GM12878 (cell line): ENCODE results near the gene FTO. TPM values are rescaled to one million over a fixed set of nuclear protein-coding genes. Genes with fewer than 3 reads are reported as not detected.

Experiments used
- ATAC-seq: fragments of 200-7000 bp; cut with Tn5 transposase; 3 replicates; pipeline ENCODE4 v1.9.1; 2020; ENCODE audit warnings: mild to moderate bottlenecking, moderate library complexity
- BruUV-seq: library from RNA; stranded (reverse); fragments of 400-500 nt; replicated peaks from 2 replicates; lab custom pipeline; 2021; lab: Mats Ljungman, UMichigan
- CTCF ChIA-PET: fragments of 300-600 bp; sonication (Branson Sonifier 250); formaldehyde crosslinking; extraction: SDS; loops from one replicate; lab custom pipeline; 2021; ENCODE audit warnings: inconsistent platforms; lab: Yijun Ruan, JAX
- POLR2A ChIA-PET: fragments of 350-600 bp; formaldehyde crosslinking; extraction: SDS; loops from one replicate; lab custom pipeline; 2021; ENCODE audit warnings: inconsistent platforms; lab: Charles Lee
- RAD21 ChIA-PET: fragments of 300-600 bp; sonication (Branson Sonifier 250); formaldehyde crosslinking; loops from one replicate; lab custom pipeline; 2023; ENCODE audit warnings: antibody characterized with exemption; ENCODE audit not compliant: unreplicated experiment; lab: Charles Lee
- SMC1A ChIA-PET: fragments of 300-600 bp; sonication (Branson Sonifier 250); formaldehyde crosslinking; loops from one replicate; lab custom pipeline; 2023; ENCODE audit not compliant: unreplicated experiment, uncharacterized antibody; lab: Charles Lee
- DNase-seq: peaks from one replicate; pipeline ENCODE4 v3.0.0-alpha.2; 2011; ENCODE audit warnings: low read depth, low spot score
- FAIRE-seq: peaks from 3 replicates; lab custom pipeline; 2011; peaks lifted over from hg19 to GRCh38; lab: Jason Lieb, UNC
- H2AFZ ChIP-seq: 2 replicates; pipeline ENCODE4 v1.6.0; 2011; ENCODE audit warnings: low read depth, low read length, control low read depth; ENCODE audit not compliant: control insufficient read depth
- H3K27ac ChIP-seq: 2 replicates; pipeline ENCODE4 v1.5.1; 2011; ENCODE audit warnings: control low read depth; ENCODE audit not compliant: control insufficient read depth, insufficient read depth
- H3K27me3 ChIP-seq, 2 experiments: replicated peaks in 1 of 2; 2 replicates each; pipeline versions ENCODE4 v1.6.0 to v1.6.1; 2011; ENCODE audit warnings: low read length in 1 of 2; ENCODE audit not compliant: control insufficient read depth in 2 of 2, insufficient read depth in 2 of 2
- H3K36me3 ChIP-seq, 2 experiments: 2 replicates each; pipeline ENCODE4 v1.5.1; 2011; ENCODE audit warnings: low read length in 1 of 2; ENCODE audit not compliant: control insufficient read depth in 2 of 2, insufficient read depth in 2 of 2
- H3K4me1 ChIP-seq: 2 replicates; pipeline ENCODE4 v1.6.1; 2011; ENCODE audit warnings: mild to moderate bottlenecking, low read length, moderate library complexity, mixed read lengths; ENCODE audit not compliant: control insufficient read depth, insufficient read depth
- H3K4me2 ChIP-seq: 2 replicates; pipeline ENCODE4 v1.6.0; 2011; ENCODE audit warnings: control low read depth; ENCODE audit not compliant: control insufficient read depth, insufficient read depth
- H3K4me3 ChIP-seq: fragments of 200-600 bp; sonication (generic); 2 replicates; pipeline ENCODE4 v1.5.1; 2016
- H3K79me2 ChIP-seq: 2 replicates; pipeline ENCODE4 v1.6.0; 2011; ENCODE audit warnings: low read length; ENCODE audit not compliant: control insufficient read depth, insufficient read depth
- H3K9ac ChIP-seq: 2 replicates; pipeline ENCODE4 v1.8.0; 2011; ENCODE audit warnings: low read length, control low read depth, mixed read lengths; ENCODE audit not compliant: control insufficient read depth, insufficient read depth
- H3K9me3 ChIP-seq: replicated peaks from 3 replicates; pipeline ENCODE4 v1.5.1; 2011; ENCODE audit warnings: mild to moderate bottlenecking, low read length; ENCODE audit not compliant: control insufficient read depth, insufficient read depth
- H4K20me1 ChIP-seq: 2 replicates; pipeline ENCODE4 v1.6.0; 2011; ENCODE audit not compliant: control insufficient read depth, insufficient read depth
- BHLHE40 ChIP-seq, 2 experiments: fragments of 450-650 bp in 1 of 2; IDR thresholded peaks; 2 replicates each; pipeline ENCODE4 v1.6.1; 2011 to 2017; ENCODE audit warnings: low read depth in 2 of 2, borderline replicate concordance in 1 of 2, improper control_type of control experiment in 1 of 2, low read length in 1 of 2, mild to moderate bottlenecking in 1 of 2
- IKZF2 ChIP-seq, 2 experiments: fragments of 450-650 bp; IDR thresholded peaks; 2 replicates each; pipeline ENCODE4 v1.6.1; 2017; ENCODE audit warnings: mild to moderate bottlenecking in 2 of 2, moderate library complexity in 2 of 2
- NFIC ChIP-seq: IDR thresholded peaks from 2 replicates; pipeline ENCODE4 v1.6.1; 2012; ENCODE audit warnings: low read depth, mild to moderate bottlenecking, inconsistent platforms, low read length, moderate library complexity
- REST ChIP-seq: IDR thresholded peaks from 2 replicates; pipeline ENCODE4 v1.6.1; 2012; ENCODE audit warnings: mild to moderate bottlenecking, low read depth, low read length
- STAT3 ChIP-seq: IDR thresholded peaks from 2 replicates; pipeline ENCODE4 v1.6.1; 2011; ENCODE audit warnings: low read depth, low read length, improper control_type of control experiment
- ZZZ3 ChIP-seq: IDR thresholded peaks from 2 replicates; pipeline ENCODE4 v1.6.1; 2011; ENCODE audit warnings: low read depth; ENCODE audit not compliant: control insufficient read depth, insufficient read length
- WGBS: methylation state at CpG from one replicate; pipeline ENCODE4 v1.1.6; 2016; ENCODE audit warnings: low lambda C conversion rate; ENCODE audit not compliant: insufficient replicate concordance, insufficient coverage; ENCODE audit errors: missing lambda C conversion rate; 5-methylcytosine and 5-hydroxymethylcytosine counted together
- in situ Hi-C: fragments of 300-500 bp; cut with MboI; formaldehyde crosslinking; loops from 9 replicates; pipeline ENCODE4 v1.14.3; 2018; ENCODE audit warnings: mixed read lengths
- intact Hi-C: fragments of 100-400 bp; cut with micrococcal nuclease; formaldehyde crosslinking; loops from one replicate; pipeline ENCODE4 v1.14.2; 2022; ENCODE audit not compliant: unreplicated experiment
- polyA plus RNA-seq, 11 experiments: library from polyadenylated mRNA; depleted of rRNA in 4 of 11; unstranded in 6 of 11; stranded (reverse) in 5 of 11; fragments of >200 nt; fragmentation: Nextera tagmentation in 4 of 11; fragmentation: Illumina TruSeq in 1 of 11; extraction: Ambion mirVana in 4 of 11; extraction: Trizol in 1 of 11; gene quantifications; 1 replicate in 1 of 11; 2 replicates in 10 of 11; pipeline versions ENCODE4 v1.2.1 to v1.2.3, GENCODE V29; 2011 to 2016; ENCODE audit warnings: inconsistent platforms in 2 of 11, missing spikeins in 2 of 11, low read depth in 1 of 11
- total RNA-seq, 4 experiments: library from RNA; depleted of rRNA in 3 of 4; stranded (reverse); fragments of >200 nt in 3 of 4; fragmentation: Illumina TruSeq in 1 of 4; extraction: Trizol in 1 of 4; gene quantifications; 2 replicates each; pipeline versions ENCODE4 v1.2.1 to v1.2.3, GENCODE V29; 2013 to 2021

FTO gene
- total and polyA plus RNA-seq, 10 of the 15 experiments (the other 5 are each of a cell fraction or from before 2014, with no cell fraction given), result 20.1 to 55.0 (median 47.0) TPM

- H3K9ac ChIP-seq, result no peak overlapping the region
- H3K9me3 ChIP-seq, result no peaks in the 10 kb centered on the region
- H3K27ac ChIP-seq, result no peak overlapping the region
- peaks cover 4% of the 10 kb centered on the region; the same call in 1 of the 2 replicates for H3K4me1 ChIP-seq
- WGBS, result 79% methylated on average over 5 of the region's 5 CpGs
- no peak for FAIRE-seq
- in situ Hi-C loops (no loop called here), intact Hi-C loops (loop anchor here (5.0 kb wide), 2 partner anchors 330 to 1310 kb away; no protein-coding TSS in a partner anchor)
- H3K4me3 ChIP-seq, result no peak overlapping the region
- SMC1A ChIA-PET, result interaction anchor here (0.9 to 1.0 kb wide), 4 partner anchors 9 to 1044 kb away, joined by 3 read pairs; no protein-coding TSS in a partner anchor
- no peak for DNase-seq
- H3K27me3 ChIP-seq, result no peaks in the 10 kb centered on the region
- no peak for ATAC-seq
- no peak overlapping the region for H3K4me2 ChIP-seq
- H3K79me2 ChIP-seq, result no peaks in the 10 kb centered on the region
- RAD21 ChIA-PET, result no interaction called here
- H2AFZ ChIP-seq, result no peak overlapping the region
- no TSS peak for BruUV-seq
- no peaks in the 10 kb centered on the region for H3K36me3 ChIP-seq
- TF ChIP-seq STAT3 (no peak), NFIC (no peak), BHLHE40 (IDR thresholded peaks at IDR 0.05; ENCODE audit: borderline replicate concordance in 1 of 2, low read depth in 2 of 2, low read length in 1 of 2) (no peak), REST (no peak), ZZZ3 (no peak), IKZF2 (IDR thresholded peaks at IDR 0.05) (no peak)
- CTCF ChIA-PET, result interaction anchor here (0.8 to 1.8 kb wide), 7 partner anchors 15 to 1755 kb away, joined by 3 to 4 read pairs (median 3); no protein-coding TSS in a partner anchor
- no peaks in the 10 kb centered on the region for H4K20me1 ChIP-seq
- POLR2A ChIA-PET, result interaction anchor here (0.6 kb wide), 1 partner anchor 13 kb away, joined by 5 read pairs; no protein-coding TSS in a partner anchor
These were observed 242.9 kb downstream of the FTO start for GRCh38 chr16:53946746-53947386.
